Panc1 (cell line): Measurements from ENCODE around the gene SCD.

Experiments
- CTCF ChIP-seq: fragments of 450-650 bp; IDR thresholded peaks from 2 replicates; pipeline ENCODE4 v1.5.1; 2017; ENCODE audit warnings: mild to moderate bottlenecking
- POLR2AphosphoS5 ChIP-seq: IDR thresholded peaks from 2 replicates; pipeline ENCODE4 v1.6.1; 2012; ENCODE audit warnings: mild to moderate bottlenecking, low read depth, low read length, moderate library complexity
- SIN3A ChIP-seq: IDR thresholded peaks from 2 replicates; pipeline ENCODE4 v1.6.1; 2012; ENCODE audit warnings: low read depth, mild to moderate bottlenecking, low read length, moderate library complexity, borderline replicate concordance; ENCODE audit not compliant: insufficient read depth
- TF ChIP-seq, protein P1 (sequence below), 2 experiments: IDR thresholded peaks; 2 replicates each; pipeline ENCODE4 v1.6.1; 2011 to 2012; ENCODE audit warnings: low read depth in 2 of 2, control low read depth in 1 of 2, low read length in 1 of 2, mild to moderate bottlenecking in 1 of 2, moderate library complexity in 1 of 2; ENCODE audit not compliant: insufficient read depth in 1 of 2

DNA sequence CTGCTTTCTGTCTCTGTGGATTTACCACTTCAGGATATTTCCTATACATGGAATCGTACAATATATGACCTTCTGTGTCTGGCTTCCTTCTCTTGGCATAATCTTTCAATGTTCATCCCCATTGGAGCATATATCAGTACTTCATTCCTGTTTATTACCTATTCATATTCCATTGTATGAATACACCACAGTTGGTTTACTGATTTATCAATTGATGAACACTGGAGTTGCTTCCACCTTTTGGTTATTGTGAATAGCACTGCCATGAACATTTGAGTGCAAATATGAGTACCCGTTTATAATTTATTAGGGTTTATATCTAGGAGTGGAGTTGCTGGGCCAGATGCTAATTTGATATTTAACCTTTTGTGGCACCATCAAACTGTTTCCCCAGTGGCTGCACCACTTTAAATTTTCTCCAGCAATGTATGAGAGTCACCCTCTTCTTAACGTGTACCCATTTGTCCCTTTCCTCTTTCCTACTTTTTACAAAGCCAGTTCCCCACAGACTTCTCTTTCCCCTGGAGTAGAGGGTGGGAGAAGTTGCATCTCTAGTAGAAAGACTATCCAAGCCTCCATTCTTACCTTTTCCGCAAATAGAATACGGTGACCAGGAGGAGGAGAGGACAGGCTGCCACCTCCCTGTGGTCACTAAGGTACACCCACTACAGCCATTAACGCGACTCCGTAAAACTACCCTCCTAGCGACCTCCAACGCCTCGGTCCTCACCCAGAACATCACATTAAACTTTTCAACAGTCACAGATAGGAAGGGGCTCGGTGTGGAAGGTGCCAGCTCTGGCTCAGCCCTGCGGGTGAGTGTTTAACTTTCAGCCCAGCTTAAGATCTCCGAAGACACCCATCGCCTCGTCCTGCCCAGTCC is 25.6 kb downstream of the SCD start:
- TF ChIP-seq CTCF (no peak), POLR2AphosphoS5 (no peak; the same call in 1 of the 2 replicates), SIN3A (no peak)
- TF ChIP-seq, protein P1, sequence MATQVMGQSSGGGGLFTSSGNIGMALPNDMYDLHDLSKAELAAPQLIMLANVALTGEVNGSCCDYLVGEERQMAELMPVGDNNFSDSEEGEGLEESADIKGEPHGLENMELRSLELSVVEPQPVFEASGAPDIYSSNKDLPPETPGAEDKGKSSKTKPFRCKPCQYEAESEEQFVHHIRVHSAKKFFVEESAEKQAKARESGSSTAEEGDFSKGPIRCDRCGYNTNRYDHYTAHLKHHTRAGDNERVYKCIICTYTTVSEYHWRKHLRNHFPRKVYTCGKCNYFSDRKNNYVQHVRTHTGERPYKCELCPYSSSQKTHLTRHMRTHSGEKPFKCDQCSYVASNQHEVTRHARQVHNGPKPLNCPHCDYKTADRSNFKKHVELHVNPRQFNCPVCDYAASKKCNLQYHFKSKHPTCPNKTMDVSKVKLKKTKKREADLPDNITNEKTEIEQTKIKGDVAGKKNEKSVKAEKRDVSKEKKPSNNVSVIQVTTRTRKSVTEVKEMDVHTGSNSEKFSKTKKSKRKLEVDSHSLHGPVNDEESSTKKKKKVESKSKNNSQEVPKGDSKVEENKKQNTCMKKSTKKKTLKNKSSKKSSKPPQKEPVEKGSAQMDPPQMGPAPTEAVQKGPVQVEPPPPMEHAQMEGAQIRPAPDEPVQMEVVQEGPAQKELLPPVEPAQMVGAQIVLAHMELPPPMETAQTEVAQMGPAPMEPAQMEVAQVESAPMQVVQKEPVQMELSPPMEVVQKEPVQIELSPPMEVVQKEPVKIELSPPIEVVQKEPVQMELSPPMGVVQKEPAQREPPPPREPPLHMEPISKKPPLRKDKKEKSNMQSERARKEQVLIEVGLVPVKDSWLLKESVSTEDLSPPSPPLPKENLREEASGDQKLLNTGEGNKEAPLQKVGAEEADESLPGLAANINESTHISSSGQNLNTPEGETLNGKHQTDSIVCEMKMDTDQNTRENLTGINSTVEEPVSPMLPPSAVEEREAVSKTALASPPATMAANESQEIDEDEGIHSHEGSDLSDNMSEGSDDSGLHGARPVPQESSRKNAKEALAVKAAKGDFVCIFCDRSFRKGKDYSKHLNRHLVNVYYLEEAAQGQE (IDR thresholded peaks at IDR 0.05; ENCODE audit: insufficient read depth in 1 of 2, low read depth in 2 of 2, low read length in 1 of 2): 0 out of 4 replicates have a peak, but pooled peaks of 1 of the 2 experiments have one; percentile 2
